HUES64 (cell line): Measurements from ENCODE around the gene DPP8.
"Not testable (repeated sequence)": the region's sequence is repeated elsewhere in the genome, so short reads cannot be mapped to it uniquely, and the experiment has no call there.

ENCODE experiments used
- H3K27ac ChIP-seq: 2 replicates; pipeline ENCODE4 v1.7.0; 2013; ENCODE audit warnings: low read depth, low read length, inconsistent platforms
- H3K27me3 ChIP-seq: 2 replicates; pipeline ENCODE4 v1.6.1; 2013; ENCODE audit warnings: mild to moderate bottlenecking, low read length; ENCODE audit not compliant: insufficient read depth
- H3K36me3 ChIP-seq: 2 replicates; pipeline ENCODE4 v1.6.1; 2013; ENCODE audit warnings: mild to moderate bottlenecking, low read length; ENCODE audit not compliant: insufficient read depth
- H3K4me1 ChIP-seq: 2 replicates; pipeline ENCODE4 v1.6.1; 2013; ENCODE audit warnings: mild to moderate bottlenecking, low read length, moderate library complexity; ENCODE audit not compliant: insufficient read depth
- H3K4me3 ChIP-seq: 2 replicates; pipeline ENCODE4 v1.5.1; 2013; ENCODE audit warnings: mild to moderate bottlenecking, low read length, moderate library complexity
- H3K9ac ChIP-seq: 2 replicates; pipeline ENCODE4 v1.6.1; 2013; ENCODE audit warnings: mild to moderate bottlenecking, low read depth, low read length
- H3K9me3 ChIP-seq: 2 replicates; pipeline ENCODE4 v1.6.1; 2013; ENCODE audit warnings: low read depth, low read length; ENCODE audit not compliant: insufficient read depth
- WGBS: fragments of 150-250, 120-280 bp; methylation state at CpG from one replicate; pipeline ENCODE4 v1.1.7; 2013; ENCODE audit warnings: missing lambda C conversion rate; 5-methylcytosine and 5-hydroxymethylcytosine counted together

The DPP8 gene

DNA sequence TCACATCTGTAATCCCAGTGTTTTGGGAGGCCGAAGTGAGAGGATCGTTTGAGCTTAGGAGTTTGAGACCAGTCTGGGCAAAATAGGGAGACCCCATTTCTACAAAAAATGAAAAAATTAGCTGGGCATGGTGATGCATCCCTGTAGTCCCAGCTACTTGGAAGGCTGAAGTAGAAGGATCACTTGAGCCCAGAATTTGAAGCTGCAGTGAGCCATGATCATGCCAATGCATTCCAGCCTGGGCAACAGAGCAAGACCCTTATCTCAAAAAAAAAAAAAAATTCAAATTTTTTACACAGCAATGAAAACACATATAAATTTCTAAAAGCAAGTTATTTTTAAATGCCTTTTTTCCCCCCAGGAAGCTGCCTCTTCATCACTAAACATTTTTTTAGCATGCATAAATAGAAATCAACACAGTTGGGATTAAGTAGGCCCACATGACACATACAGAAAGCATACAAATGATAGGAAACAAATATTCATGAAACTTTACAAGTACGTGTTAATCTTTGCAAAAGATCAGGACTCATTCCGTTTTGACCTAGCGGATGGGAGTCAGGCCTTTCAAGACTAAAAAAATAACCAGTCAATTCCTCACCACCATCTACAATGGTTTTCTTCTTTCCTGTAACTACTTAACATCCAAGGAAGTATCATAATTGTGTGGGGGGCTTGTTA lies 49.1 kb downstream of the DPP8 start:
- Histone ChIP-seq H3K27me3 (no peaks in the 10 kb centered on the region), H3K36me3 (peaks cover 74% of the 10 kb centered on the region), H3K4me1 (no peaks in the 10 kb centered on the region), H3K9me3 (no peaks in the 10 kb centered on the region), H3K27ac (no peak overlapping the region), H3K4me3 (no peak overlapping the region), H3K9ac (no peak overlapping the region)
- WGBS, result 97% methylated on average over 5 of the region's 5 CpGs

DNA sequence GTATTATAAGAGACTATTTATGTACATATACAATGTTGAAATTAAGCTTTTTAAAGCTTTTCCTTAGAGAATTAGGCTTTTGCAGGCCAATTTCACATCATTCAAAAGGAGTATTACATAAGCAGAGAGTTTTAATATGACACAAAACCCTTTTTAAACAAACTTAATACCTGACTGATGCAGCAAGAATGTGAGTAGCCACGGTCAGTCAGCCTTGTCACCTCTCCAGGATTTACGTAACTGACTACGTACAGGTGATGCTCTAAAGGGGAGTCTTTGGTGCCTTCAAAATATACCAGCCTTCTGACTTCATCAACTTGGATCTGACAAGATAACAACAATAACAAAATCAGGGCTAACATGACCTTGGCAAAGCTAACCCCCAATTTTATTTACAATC lies 50.6 kb downstream of the DPP8 start:
- Histone ChIP-seq H3K4me3 (no peak overlapping the region), H3K9ac (no peak overlapping the region), H3K36me3 (peaks cover 74% of the 10 kb centered on the region), H3K27ac (no peak overlapping the region), H3K4me1 (no peaks in the 10 kb centered on the region), H3K27me3 (no peaks in the 10 kb centered on the region), H3K9me3 (no peaks in the 10 kb centered on the region)
- 94% methylated on average over 3 of the region's 3 CpGs for WGBS

DNA sequence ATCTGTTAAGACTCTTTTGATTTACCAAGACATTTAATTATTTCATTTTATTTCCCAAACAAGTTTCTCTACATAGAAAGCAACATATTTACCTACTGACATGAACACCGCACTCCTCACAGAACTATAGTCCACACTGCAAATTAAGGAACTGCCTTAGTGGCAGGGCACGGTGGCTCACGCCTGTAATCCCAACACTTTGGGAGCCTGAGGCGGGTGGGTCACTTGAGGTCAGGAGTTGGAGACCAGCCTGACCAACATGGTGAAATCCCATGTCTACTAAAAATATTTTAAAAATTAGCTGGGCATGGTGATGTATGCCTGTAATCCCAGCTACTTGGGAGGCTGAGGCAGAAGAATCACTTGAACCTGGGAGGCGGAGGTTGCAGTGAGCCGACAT lies 54.4 kb downstream of the DPP8 start:
- H3K36me3 ChIP-seq, result peaks cover 92% of the 10 kb centered on the region
- H3K9me3 ChIP-seq, H3K9ac ChIP-seq, H3K27me3 ChIP-seq, H3K4me3 ChIP-seq, H3K4me1 ChIP-seq, H3K27ac ChIP-seq: not testable (repeated sequence)
- WGBS, result 95% methylated on average over 6 of the region's 6 CpGs

DNA sequence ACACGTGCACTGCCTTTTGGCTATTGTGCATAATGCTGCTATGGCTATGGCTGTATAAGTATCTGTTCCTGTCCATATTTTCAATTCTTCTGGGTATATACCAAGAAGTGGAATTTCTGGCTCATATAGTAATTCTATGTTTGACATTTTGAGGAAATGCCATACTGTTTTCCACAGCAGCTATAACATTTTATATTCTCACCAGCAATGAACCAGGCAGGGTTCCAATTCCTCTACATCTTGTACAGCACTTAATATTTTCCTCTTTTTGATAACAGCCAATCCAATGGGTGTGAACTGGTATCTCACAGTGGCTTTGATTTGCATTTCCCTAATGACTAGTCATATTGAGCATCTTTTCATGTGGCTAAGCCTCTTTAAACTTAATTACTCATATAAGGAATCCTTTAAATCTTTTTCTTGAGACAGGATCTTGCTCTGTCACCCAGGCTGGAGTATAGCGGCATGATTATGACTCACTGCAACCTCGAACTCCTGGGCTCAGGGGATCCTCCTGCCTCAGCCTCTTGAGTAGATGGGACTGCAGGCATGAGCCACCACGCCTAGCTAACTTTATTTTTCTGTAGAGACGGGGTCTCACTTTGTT lies 56.6 kb downstream of the DPP8 start:
- H3K36me3 ChIP-seq, result peaks cover 88% of the 10 kb centered on the region
- WGBS, result 96% methylated on average over 5 of the region's 5 CpGs

DNA sequence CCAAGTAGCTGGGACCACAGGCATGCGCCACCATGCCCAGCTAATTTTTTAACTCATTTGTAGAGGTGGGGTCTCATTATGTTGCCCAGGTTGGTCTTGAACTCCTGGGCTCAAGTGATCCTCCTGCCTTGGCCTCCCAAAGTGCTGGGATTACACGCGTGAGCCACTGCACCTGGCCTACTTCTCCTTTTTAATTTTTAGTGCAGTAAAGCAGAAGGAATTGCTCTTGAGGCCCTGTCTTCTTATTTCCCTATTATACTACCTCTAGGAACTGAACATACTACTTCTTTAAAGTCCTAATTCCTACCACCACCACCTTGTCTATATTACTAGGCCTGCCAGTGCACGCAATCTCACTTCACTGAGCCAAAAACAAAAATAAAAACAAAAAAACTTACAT lies 62.2 kb downstream of the DPP8 start:
- over 99% methylated on average over 4 of the region's 4 CpGs for WGBS
- not testable (repeated sequence) for H3K9me3 ChIP-seq, H3K27me3 ChIP-seq, H3K9ac ChIP-seq, H3K4me3 ChIP-seq, H3K27ac ChIP-seq, H3K4me1 ChIP-seq
- peaks cover 89% of the 10 kb centered on the region for H3K36me3 ChIP-seq

More for the DNA sequence above, 56.6 kb downstream of the DPP8 start:
- H3K27ac ChIP-seq, result no peak overlapping the region
- H3K4me3 ChIP-seq, result no peak overlapping the region
- no peaks in the 10 kb centered on the region for H3K9me3 ChIP-seq
- no peaks in the 10 kb centered on the region for H3K27me3 ChIP-seq
- no peak overlapping the region for H3K9ac ChIP-seq
- H3K4me1 ChIP-seq, result no peaks in the 10 kb centered on the region

DNA sequence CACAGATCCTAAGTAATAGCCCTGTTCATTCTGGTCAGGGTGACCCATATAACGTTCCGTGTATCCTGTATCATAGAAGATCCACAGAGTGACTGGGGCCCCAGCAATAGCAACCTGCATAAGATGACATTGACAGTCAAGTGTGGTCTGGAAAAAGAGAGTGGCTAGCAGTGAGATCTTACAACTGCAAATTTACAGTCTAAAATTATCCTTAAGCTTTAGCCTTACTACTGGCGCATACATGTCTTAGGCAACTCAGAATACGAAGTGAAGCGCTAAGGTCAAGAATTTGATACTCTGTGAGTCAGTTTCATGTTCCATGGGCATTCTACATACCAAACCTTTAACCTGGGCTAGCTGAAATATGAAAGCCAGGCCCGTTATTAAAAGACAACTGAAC lies 65.5 kb downstream of the DPP8 start:
- Histone ChIP-seq H3K27me3 (no peaks in the 10 kb centered on the region), H3K9me3 (no peaks in the 10 kb centered on the region), H3K4me1 (no peaks in the 10 kb centered on the region), H3K36me3 (peaks cover 80% of the 10 kb centered on the region), H3K27ac (no peak overlapping the region), H3K9ac (no peak overlapping the region), H3K4me3 (no peak overlapping the region)
- WGBS, result 95% methylated on average over 6 of the region's 6 CpGs

DNA sequence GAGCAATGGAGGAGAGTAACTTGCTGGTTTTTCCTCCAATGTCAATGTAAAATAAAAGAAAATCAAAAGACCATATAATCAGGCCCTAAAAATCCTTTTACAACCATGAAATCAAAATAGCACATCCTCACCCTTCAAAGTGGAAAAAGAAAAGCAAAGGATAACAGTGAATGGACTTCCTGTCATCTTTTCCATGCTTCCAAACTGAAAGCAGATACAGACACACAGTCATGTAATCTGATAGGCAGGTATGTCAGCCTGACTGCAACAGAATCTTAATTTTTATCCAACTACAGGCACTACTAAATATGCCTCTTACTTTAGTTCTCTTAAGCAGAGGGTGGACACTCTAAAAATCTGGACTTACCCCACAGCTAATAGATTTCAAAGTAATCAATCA lies 66.9 kb downstream of the DPP8 start:
- Histone ChIP-seq H3K9ac (no peak overlapping the region), H3K9me3 (no peaks in the 10 kb centered on the region), H3K36me3 (peaks cover 84% of the 10 kb centered on the region)

DNA sequence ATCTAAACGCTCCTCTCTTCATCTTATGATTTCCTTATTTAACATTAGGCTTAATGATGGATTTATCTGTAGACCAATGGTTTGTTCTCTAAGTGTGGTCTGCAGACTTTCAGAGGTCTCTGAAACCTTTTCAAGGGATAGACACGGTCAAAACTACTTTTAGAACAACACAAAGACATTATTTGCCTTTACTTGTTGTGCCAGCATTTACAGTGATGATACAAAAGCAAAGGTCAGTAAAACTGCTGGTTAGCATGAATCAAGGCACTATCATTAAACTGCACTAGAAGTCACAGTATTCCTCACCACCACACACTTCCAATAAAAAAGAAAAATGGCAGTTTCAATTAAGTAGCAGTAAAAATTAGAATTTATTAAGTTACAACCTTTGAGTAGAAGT lies 70.3 kb downstream of the DPP8 start:
- Histone ChIP-seq H3K4me3 (no peak overlapping the region), H3K9me3 (no peaks in the 10 kb centered on the region), H3K27me3 (no peaks in the 10 kb centered on the region), H3K4me1 (no peaks in the 10 kb centered on the region), H3K36me3 (peaks cover 67% of the 10 kb centered on the region), H3K27ac (no peak overlapping the region), H3K9ac (no peak overlapping the region)
- 82% methylated on average over 1 of the region's 2 CpGs for WGBS

More for the DNA sequence above, 66.9 kb downstream of the DPP8 start:
- no peak overlapping the region for H3K4me3 ChIP-seq
- H3K27me3 ChIP-seq, result no peaks in the 10 kb centered on the region
- H3K27ac ChIP-seq, result no peak overlapping the region
- H3K4me1 ChIP-seq, result no peaks in the 10 kb centered on the region

DNA sequence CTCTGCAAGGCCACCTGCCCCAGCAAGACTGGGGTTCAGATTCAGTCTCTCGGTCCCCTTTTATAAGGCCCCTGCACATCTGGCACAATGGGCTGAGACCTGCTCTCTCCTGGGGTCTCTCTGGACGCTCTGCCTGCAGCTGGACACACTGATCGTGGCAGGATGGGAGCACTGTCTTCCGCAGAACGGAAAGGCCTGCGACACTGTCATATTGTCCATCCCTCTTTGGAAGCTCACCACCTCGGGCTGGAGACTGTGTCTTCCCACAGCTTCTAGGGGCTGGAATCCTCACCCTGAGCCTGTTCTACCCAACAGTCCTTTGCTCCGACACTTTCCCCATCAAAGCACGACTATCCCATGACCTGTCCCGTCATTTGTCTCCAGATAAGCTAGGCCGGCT lies 83.3 kb downstream of the DPP8 start:
- H3K27ac ChIP-seq, result no peak overlapping the region
- 93% methylated on average over 11 of the region's 11 CpGs for WGBS
- H3K27me3 ChIP-seq, result no peaks in the 10 kb centered on the region
- H3K4me3 ChIP-seq, result no peak overlapping the region
- no peaks in the 10 kb centered on the region for H3K36me3 ChIP-seq
- no peaks in the 10 kb centered on the region for H3K9me3 ChIP-seq
- H3K4me1 ChIP-seq, result no peaks in the 10 kb centered on the region
- no peak overlapping the region for H3K9ac ChIP-seq

DNA sequence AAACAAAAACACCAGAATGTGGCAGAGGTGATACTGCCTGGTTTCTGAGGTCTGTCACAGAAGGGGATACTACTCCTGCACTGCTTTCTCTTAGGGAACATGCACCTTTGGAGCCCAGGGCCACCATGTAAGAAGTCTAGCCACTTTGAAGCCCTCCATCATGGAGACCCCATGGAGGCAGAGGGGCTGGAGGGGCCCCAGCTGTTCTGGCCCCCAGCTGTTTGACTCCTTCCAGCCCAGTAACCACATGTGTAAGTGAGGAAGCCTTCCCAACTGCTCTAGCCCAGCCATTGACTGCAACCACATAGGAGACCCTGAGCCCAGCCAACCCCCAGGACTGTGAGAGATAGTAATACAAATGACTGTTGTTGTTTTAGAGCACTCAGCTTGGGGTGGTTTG lies 85.8 kb downstream of the DPP8 start:
- Histone ChIP-seq H3K27ac (no peak overlapping the region), H3K4me1 (no peaks in the 10 kb centered on the region), H3K36me3 (no peaks in the 10 kb centered on the region), H3K27me3 (no peaks in the 10 kb centered on the region), H3K9me3 (no peaks in the 10 kb centered on the region), H3K9ac (no peak overlapping the region), H3K4me3 (no peak overlapping the region)

DNA sequence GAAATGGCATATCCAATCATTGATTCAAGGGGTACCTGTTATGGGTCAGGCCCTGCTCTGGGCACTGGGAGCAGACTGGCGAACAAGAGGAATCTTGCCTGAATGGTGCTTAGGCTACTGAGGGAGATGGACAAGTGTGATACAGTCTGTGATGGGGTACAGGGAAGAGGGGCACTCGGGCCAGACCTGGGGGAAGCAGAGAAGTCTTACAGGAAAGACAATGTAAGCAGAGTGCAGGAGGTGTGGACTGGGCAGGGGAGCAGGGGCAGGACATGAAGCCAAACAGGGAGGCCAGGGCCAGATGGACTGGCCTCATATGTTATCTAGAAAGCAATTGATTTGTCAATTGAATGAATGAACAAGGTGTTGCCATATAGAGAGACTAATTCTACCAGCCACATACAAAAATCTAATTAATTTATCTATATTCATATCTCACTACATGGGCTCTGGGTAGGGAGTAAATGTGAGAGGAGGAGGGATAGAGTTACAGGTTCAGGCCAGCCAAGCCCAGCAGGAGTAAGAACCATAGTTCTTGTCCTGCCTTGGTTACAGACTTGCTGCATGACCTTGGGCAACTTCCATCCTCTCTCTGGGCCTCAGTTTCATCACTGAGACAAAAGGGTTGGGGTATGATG lies 91.2 kb downstream of the DPP8 start:
- H3K4me3 ChIP-seq, result no peak overlapping the region
- 88% methylated on average over 2 of the region's 2 CpGs for WGBS

More for the DNA sequence above, 91.2 kb downstream of the DPP8 start:
- Histone ChIP-seq H3K9me3 (no peaks in the 10 kb centered on the region), H3K9ac (no peak overlapping the region), H3K27ac (no peak overlapping the region), H3K36me3 (no peaks in the 10 kb centered on the region), H3K4me1 (peaks cover 13% of the 10 kb centered on the region), H3K27me3 (0 out of 2 replicates have a peak, but pooled peaks cover 8% of the 10 kb centered on the region)
